Lower lobe of right lung (tissue), 2 donors: ENCODE data around the gene SERGEF. TPM values are rescaled to one million over a fixed set of nuclear protein-coding genes. Genes with fewer than 3 reads are reported as not detected.

Experiments
- ATAC-seq, 2 donors: fragments of 200-7000 bp; cut with Tn5 transposase; one replicate each; pipeline ENCODE4 v1.9.1; 2020 to 2022; ENCODE audit warnings: mild to moderate bottlenecking in 2 of 2, moderate library complexity in 2 of 2
- DNase-seq: peaks from one replicate; pipeline ENCODE4 v3.0.0-alpha.2; 2020
- H3K27ac ChIP-seq: fragments of 200-600 bp; one replicate; pipeline ENCODE4 v1.8.0; 2022
- H3K27me3 ChIP-seq: fragments of 200-600 bp; one replicate; pipeline ENCODE4 v1.8.0; 2022; ENCODE audit warnings: low read depth
- H3K36me3 ChIP-seq: fragments of 200-600 bp; one replicate; pipeline ENCODE4 v1.8.0; 2022; ENCODE audit warnings: mild to moderate bottlenecking
- H3K4me1 ChIP-seq: fragments of 200-600 bp; one replicate; pipeline ENCODE4 v1.8.0; 2022
- H3K4me3 ChIP-seq: fragments of 200-600 bp; one replicate; pipeline ENCODE4 v1.8.0; 2022; ENCODE audit warnings: mild to moderate bottlenecking
- H3K9me3 ChIP-seq: fragments of 200-600 bp; one replicate; pipeline ENCODE4 v1.8.0; 2022
- intact Hi-C: fragments of 100-400 bp; cut with DNase I; formaldehyde crosslinking; loops from one replicate; pipeline ENCODE4 v1.11.0; 2022
- total RNA-seq: library from RNA; stranded (reverse); fragmentation: NEBNext Ultra II Directional; extraction: Animal tissue kit (Norgen Biotek cat#: 25700); gene quantifications from one replicate; pipeline ENCODE4 v1.2.1, GENCODE V29; 2021
- TF ChIP-seq, protein P1 (sequence below): fragments of 200-600 bp; IDR thresholded peaks from one replicate; pipeline ENCODE4 v1.8.0; 2022; ENCODE audit warnings: antibody characterized with exemption, mild to moderate bottlenecking
- donor health status: DM: no; HTN: yes; CAD: no; lungs with severe emphysema.

SERGEF gene
- total RNA-seq, 1 donor from 2014 or later = 28.4 TPM

DNA sequence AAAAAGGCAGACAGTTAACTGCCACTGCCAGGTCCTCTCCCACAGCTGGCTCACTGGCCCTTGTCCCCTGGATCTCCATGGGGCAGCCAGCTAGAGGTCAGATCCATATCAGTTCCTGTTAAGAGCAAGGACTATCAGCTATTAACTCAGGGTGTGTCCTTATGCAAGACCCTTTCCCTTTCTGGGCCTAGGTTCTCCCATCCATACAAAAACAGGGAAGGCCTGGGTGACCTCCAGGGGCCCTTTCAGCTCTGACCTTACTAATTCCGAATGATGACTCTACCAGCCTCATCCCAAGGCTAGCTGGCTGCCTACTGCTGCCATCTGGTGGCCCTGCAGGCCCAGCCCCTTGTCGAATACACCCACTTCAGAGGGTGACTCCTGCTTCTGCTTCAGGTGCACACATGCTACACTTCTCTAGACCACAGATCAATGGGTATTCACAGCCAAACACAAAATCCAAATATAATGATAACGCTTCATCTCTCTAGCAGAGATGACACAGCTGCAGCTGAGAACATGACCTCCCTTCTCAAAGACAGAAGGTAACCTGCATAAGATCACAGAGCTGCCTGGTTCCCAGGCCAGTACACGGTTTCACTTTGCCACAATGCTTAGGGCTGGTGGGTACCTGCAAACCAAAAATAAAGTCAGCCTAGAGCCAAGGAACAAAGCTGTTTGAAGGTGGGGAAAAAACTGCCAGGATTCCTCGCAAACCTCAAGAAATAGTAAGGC, 34.1 kb downstream of the SERGEF start:
- H3K9me3 ChIP-seq = no peaks in the 10 kb centered on the region
- no peaks in the 10 kb centered on the region for H3K27me3 ChIP-seq
- TF ChIP-seq, protein P1, sequence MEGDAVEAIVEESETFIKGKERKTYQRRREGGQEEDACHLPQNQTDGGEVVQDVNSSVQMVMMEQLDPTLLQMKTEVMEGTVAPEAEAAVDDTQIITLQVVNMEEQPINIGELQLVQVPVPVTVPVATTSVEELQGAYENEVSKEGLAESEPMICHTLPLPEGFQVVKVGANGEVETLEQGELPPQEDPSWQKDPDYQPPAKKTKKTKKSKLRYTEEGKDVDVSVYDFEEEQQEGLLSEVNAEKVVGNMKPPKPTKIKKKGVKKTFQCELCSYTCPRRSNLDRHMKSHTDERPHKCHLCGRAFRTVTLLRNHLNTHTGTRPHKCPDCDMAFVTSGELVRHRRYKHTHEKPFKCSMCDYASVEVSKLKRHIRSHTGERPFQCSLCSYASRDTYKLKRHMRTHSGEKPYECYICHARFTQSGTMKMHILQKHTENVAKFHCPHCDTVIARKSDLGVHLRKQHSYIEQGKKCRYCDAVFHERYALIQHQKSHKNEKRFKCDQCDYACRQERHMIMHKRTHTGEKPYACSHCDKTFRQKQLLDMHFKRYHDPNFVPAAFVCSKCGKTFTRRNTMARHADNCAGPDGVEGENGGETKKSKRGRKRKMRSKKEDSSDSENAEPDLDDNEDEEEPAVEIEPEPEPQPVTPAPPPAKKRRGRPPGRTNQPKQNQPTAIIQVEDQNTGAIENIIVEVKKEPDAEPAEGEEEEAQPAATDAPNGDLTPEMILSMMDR = peak; percentile 56
- intact Hi-C loops = loop anchor here (10.0 kb wide), 1 partner anchor 254 kb away; no protein-coding TSS in a partner anchor
- DNase-seq (no peak), ATAC-seq (peak; percentile 63 to 69)
- H3K4me3 ChIP-seq = no peak overlapping the region
- no peaks in the 10 kb centered on the region for H3K4me1 ChIP-seq
- H3K27ac ChIP-seq = no peak overlapping the region
- peaks cover 2% of the 10 kb centered on the region for H3K36me3 ChIP-seq

DNA sequence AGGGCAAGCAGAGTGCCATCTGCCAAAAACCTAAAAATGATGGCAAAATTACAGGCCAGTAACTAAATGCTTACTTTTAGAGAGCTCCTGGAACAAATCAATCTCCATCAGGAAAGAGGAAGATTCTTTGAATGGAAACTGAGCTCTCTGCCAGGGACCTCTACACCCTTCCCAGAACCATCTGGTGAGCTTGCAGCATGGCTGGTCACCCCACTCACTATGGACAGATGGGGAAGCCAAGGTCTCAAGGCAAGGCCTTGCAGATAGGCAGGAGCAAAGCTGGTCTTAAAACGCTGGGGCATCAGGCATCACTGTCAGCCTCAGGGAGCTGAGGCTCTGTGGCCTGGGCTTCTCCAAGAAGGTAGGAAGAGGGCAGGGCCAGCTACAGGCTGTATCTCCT, 36.2 kb downstream of the SERGEF start:
- Histone ChIP-seq H3K27ac (no peak overlapping the region), H3K9me3 (no peaks in the 10 kb centered on the region), H3K4me3 (no peak overlapping the region), H3K27me3 (no peaks in the 10 kb centered on the region), H3K36me3 (peaks cover 8% of the 10 kb centered on the region), H3K4me1 (no peaks in the 10 kb centered on the region)
- intact Hi-C loops = loop anchor here (10.0 kb wide), 1 partner anchor 252 kb away; no protein-coding TSS in a partner anchor
- DNase-seq = no peak
- no peak for ATAC-seq
- TF ChIP-seq, protein P1 = no peak

DNA sequence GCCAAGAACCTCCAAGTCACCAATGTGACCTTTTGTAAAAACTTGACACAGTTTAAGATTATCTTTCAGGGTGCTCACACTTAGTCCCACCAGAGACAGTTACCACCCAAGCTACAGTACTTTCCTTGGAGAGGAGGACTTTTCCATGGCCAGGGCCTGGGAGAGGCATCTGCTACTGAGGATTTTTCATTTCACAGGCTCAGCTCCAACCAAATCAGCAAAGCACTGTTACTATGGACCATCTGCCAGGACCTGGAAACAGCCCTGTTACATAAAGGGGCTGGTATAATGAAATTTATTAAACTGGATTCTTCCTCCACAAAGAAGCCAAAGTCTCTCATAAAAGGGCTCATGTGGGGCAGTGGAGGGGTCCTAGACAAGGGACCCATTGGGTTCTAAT, 38.6 kb downstream of the SERGEF start:
- intact Hi-C loops = loop anchor here (10.0 kb wide), 1 partner anchor 249 kb away; no protein-coding TSS in a partner anchor
- Histone ChIP-seq H3K27ac (no peak overlapping the region), H3K9me3 (no peaks in the 10 kb centered on the region), H3K36me3 (peaks cover 16% of the 10 kb centered on the region), H3K4me1 (no peaks in the 10 kb centered on the region), H3K4me3 (no peak overlapping the region), H3K27me3 (no peaks in the 10 kb centered on the region)
- DNase-seq (no peak), ATAC-seq (no peak)
- TF ChIP-seq, protein P1 = no peak

DNA sequence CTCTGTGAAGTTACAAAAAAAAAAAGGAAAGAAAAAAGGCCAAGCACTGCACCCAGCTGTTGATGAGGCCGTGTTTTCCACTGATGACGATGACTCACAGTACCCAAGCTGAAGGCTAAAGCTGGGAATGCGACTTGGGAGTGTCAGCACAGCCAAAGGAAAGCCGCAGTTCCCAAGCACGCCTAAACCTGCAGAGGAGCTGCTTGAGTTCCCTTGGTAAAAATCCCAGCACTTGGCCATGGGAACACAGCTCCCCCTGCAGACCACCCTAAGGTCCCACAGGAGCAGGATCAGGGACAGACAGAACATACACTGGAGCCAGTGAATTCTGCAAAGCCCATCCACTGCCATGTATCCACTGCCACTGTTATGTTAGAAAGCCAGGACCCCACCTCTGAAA, 39.9 kb downstream of the SERGEF start:
- H3K27ac ChIP-seq = no peak overlapping the region
- intact Hi-C loops = loop anchor here (10.0 kb wide), 1 partner anchor 248 kb away; no protein-coding TSS in a partner anchor
- H3K4me1 ChIP-seq = no peaks in the 10 kb centered on the region
- peaks cover 16% of the 10 kb centered on the region for H3K36me3 ChIP-seq
- H3K4me3 ChIP-seq = no peak overlapping the region
- H3K9me3 ChIP-seq = no peaks in the 10 kb centered on the region
- DNase-seq (no peak), ATAC-seq (peak in 1 of 2 donors; percentile 52)
- H3K27me3 ChIP-seq = no peaks in the 10 kb centered on the region
- TF ChIP-seq, protein P1 = peak; percentile 31

DNA sequence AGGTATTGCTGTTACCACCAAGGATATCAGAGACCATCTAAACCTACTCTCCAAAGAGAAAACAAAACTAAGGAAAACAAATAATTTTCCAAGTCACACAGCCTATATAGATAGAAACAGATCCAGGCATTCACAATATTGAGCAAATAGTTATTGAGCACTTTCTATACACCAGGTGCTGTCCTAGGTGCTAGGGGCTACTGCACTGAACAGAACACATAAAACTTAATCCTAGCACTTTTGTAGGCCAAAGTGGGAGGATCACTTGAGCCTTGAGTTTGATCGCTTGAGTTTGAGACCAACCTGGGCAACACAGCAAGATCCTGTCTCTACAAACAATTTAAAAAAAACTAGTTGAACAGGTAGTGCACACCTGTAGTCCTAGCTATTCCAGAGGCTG, 44.6 kb downstream of the SERGEF start:
- H3K4me3 ChIP-seq = no peak overlapping the region

More for the DNA sequence above, 44.6 kb downstream of the SERGEF start:
- no peak for DNase-seq
- no peak for ATAC-seq
- no peaks in the 10 kb centered on the region for H3K4me1 ChIP-seq
- no peaks in the 10 kb centered on the region for H3K27me3 ChIP-seq
- intact Hi-C loops = no loop called here
- no peak overlapping the region for H3K27ac ChIP-seq
- H3K9me3 ChIP-seq = no peaks in the 10 kb centered on the region
- TF ChIP-seq, protein P1 = no peak
- peaks cover 12% of the 10 kb centered on the region for H3K36me3 ChIP-seq
